GM19328 (cell line): ENCODE results near the gene CLMP.
"Not testable (repeated sequence)": the region's sequence is repeated elsewhere in the genome, so short reads cannot be mapped to it uniquely, and the experiment has no call there.

Experiments used
- ATAC-seq: cut with Tn5 transposase; IDR thresholded peaks from one replicate; pipeline ENCODE4 v1.9.1; 2021; ENCODE audit warnings: mild to moderate bottlenecking, moderate library complexity; ENCODE audit not compliant: unreplicated experiment

The CLMP gene

GRCh38 chr11:123173856-123174186 is 21.2 kb downstream of the CLMP start:
- ATAC-seq = no peak

GRCh38 chr11:123173040-123173855 is 21.8 kb downstream of the CLMP start:
- no peak for ATAC-seq

GRCh38 chr11:123170929-123171328 is 24.1 kb downstream of the CLMP start:
- ATAC-seq = no peak

- no peak for ATAC-seq
Measured at GRCh38 chr11:123169821-123170220, 25.2 kb downstream of the CLMP start.

- no peak for ATAC-seq
Measured at GRCh38 chr11:123168955-123169484, 26.0 kb downstream of the CLMP start.

GRCh38 chr11:123168241-123168640 is 26.8 kb downstream of the CLMP start:
- ATAC-seq = no peak

GRCh38 chr11:123166071-123166559 is 28.9 kb downstream of the CLMP start:
- ATAC-seq = no peak

- ATAC-seq = no peak
Measured at GRCh38 chr11:123164732-123165450, 30.2 kb downstream of the CLMP start.

- no peak for ATAC-seq
Measured at GRCh38 chr11:123163621-123164020, 31.4 kb downstream of the CLMP start.

GRCh38 chr11:123161376-123162030 is 33.5 kb downstream of the CLMP start:
- no peak for ATAC-seq

GRCh38 chr11:123159183-123159857 is 35.7 kb downstream of the CLMP start:
- ATAC-seq = no peak

- ATAC-seq = no peak
Measured at GRCh38 chr11:123158033-123159003, 36.7 kb downstream of the CLMP start.

- ATAC-seq = no peak
Measured at GRCh38 chr11:123152951-123153350, 42.1 kb downstream of the CLMP start.

- not testable (repeated sequence) for ATAC-seq
Measured at GRCh38 chr11:123152346-123152745, 42.7 kb downstream of the CLMP start.

GRCh38 chr11:123151796-123152195 is 43.3 kb downstream of the CLMP start:
- no peak for ATAC-seq

GRCh38 chr11:123151366-123151765 is 43.7 kb downstream of the CLMP start:
- ATAC-seq = no peak

GRCh38 chr11:123150882-123151281 is 44.2 kb downstream of the CLMP start:
- no peak for ATAC-seq

GRCh38 chr11:123148965-123149364 is 46.1 kb downstream of the CLMP start:
- no peak for ATAC-seq

- no peak for ATAC-seq
Measured at GRCh38 chr11:123145661-123146060, 49.4 kb downstream of the CLMP start.

- no peak for ATAC-seq
Measured at GRCh38 chr11:123145220-123145619, 49.8 kb downstream of the CLMP start.
